Vagina (tissue), 2 donors: ENCODE results near the gene LIN37. TPM values are rescaled to one million over a fixed set of nuclear protein-coding genes. Genes with fewer than 3 reads are reported as not detected.

Experiments used
- DNase-seq, 2 donors: peaks; one replicate each; pipeline ENCODE4 v3.0.0-alpha.2; 2017; ENCODE audit errors: extremely low spot score in 2 of 2
- H3K27ac ChIP-seq: fragments of 200-600 bp; sonication (generic); one replicate; pipeline ENCODE4 v1.5.1; 2019
- H3K27me3 ChIP-seq: fragments of 200-600 bp; sonication (generic); one replicate; pipeline ENCODE4 v1.5.1; 2019
- H3K36me3 ChIP-seq, 2 donors: fragments of 200-600 bp; sonication (generic); one replicate each; pipeline ENCODE4 v1.5.1; 2017 to 2019
- H3K4me1 ChIP-seq: fragments of 200-600 bp; sonication (generic); one replicate; pipeline ENCODE4 v1.5.1; 2019
- H3K4me3 ChIP-seq, 2 donors: fragments of 200-600 bp; sonication (generic); 1 replicate in 1 of 2; 2 replicates in 1 of 2; pipeline ENCODE4 v1.5.1; 2016 to 2019
- H3K9me3 ChIP-seq: fragments of 200-600 bp; sonication (generic); one replicate; pipeline ENCODE4 v1.5.1; 2019
- POLR2A ChIP-seq, 2 donors: fragments of 450-650 bp; IDR thresholded peaks; one replicate each; pipeline ENCODE4 v1.6.1; 2017; ENCODE audit warnings: antibody characterized with exemption in 2 of 2, mild to moderate bottlenecking in 2 of 2, moderate library complexity in 2 of 2
- POLR2AphosphoS5 ChIP-seq, 2 donors: sonication (generic); formaldehyde crosslinking; IDR thresholded peaks; one replicate each; pipeline ENCODE4 v1.9.0; 2017; ENCODE audit warnings: antibody characterized with exemption in 2 of 2, mild to moderate bottlenecking in 2 of 2, low read depth in 1 of 2; ENCODE audit not compliant: insufficient read depth in 1 of 2
- intact Hi-C: fragments of 100-400 bp; cut with DNase I; formaldehyde crosslinking; loops from one replicate; pipeline ENCODE4 v1.15.1; 2023
- total RNA-seq: library from RNA; depleted of rRNA; stranded (reverse); fragments of >200 nt; gene quantifications from one replicate; pipeline ENCODE4 v1.2.3, GENCODE V29; 2016
- TF ChIP-seq, protein P1 (sequence below), 3 experiments: fragments of 450-650 bp in 2 of 3; fragments of 200-600 bp in 1 of 3; sonication (generic) in 1 of 3; IDR thresholded peaks; one replicate each; pipeline ENCODE4 v1.5.1; 2017 to 2019; ENCODE audit warnings: antibody characterized with exemption in 3 of 3, mild to moderate bottlenecking in 2 of 3, moderate library complexity in 2 of 3

LIN37 gene
- total RNA-seq, 1 donor from 2014 or later, result 11.3 TPM

DNA sequence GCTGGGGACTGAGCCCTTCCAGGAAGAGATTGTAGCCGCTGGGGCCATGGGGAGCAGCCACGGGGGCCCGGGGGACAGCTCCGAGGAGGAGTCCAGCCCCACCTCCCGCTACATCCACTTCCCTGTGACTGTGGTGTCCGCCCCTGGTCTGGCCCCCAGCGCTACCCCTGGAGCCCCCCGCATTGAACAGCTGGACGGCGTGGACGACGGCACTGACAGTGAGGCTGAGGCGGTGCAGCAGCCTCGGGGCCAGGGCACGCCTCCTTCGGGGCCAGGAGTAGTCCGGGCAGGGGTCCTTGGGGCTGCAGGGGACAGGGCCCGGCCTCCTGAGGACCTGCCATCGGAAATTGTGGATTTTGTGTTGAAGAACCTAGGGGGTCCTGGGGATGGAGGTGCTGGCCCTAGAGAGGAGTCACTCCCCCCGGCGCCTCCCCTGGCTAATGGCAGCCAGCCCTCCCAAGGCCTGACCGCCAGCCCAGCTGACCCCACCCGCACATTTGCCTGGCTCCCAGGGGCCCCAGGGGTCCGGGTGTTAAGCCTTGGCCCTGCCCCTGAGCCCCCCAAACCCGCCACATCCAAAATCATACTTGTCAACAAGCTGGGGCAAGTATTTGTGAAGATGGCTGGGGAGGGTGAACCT, 15.7 kb upstream of the LIN37 start:
- H3K36me3 ChIP-seq, result peaks cover 0 to 73% of the 10 kb centered on the region in 2 donors
- DNase-seq, result no peak

GRCh38 chr19:35733180-35734125, 14.9 kb upstream of the LIN37 start:
- Histone ChIP-seq H3K4me3 (no peak overlapping the region), H3K27me3 (no peaks in the 10 kb centered on the region), H3K27ac (no peak overlapping the region), H3K36me3 (peaks cover 0 to 73% of the 10 kb centered on the region in 2 donors), H3K9me3 (no peaks in the 10 kb centered on the region), H3K4me1 (no peaks in the 10 kb centered on the region)
- TF ChIP-seq, protein P1, sequence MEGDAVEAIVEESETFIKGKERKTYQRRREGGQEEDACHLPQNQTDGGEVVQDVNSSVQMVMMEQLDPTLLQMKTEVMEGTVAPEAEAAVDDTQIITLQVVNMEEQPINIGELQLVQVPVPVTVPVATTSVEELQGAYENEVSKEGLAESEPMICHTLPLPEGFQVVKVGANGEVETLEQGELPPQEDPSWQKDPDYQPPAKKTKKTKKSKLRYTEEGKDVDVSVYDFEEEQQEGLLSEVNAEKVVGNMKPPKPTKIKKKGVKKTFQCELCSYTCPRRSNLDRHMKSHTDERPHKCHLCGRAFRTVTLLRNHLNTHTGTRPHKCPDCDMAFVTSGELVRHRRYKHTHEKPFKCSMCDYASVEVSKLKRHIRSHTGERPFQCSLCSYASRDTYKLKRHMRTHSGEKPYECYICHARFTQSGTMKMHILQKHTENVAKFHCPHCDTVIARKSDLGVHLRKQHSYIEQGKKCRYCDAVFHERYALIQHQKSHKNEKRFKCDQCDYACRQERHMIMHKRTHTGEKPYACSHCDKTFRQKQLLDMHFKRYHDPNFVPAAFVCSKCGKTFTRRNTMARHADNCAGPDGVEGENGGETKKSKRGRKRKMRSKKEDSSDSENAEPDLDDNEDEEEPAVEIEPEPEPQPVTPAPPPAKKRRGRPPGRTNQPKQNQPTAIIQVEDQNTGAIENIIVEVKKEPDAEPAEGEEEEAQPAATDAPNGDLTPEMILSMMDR (IDR thresholded peaks at IDR 0.05), result no peak
- no peak for TF ChIP-seq POLR2A (IDR thresholded peaks at IDR 0.05)
- TF ChIP-seq POLR2AphosphoS5 (IDR thresholded peaks at IDR 0.05; ENCODE audit: insufficient read depth in 1 of 2, low read depth in 1 of 2), result no peak
- DNase-seq, result no peak
- intact Hi-C loops, result no loop called here

More for the DNA sequence above, 15.7 kb upstream of the LIN37 start:
- Histone ChIP-seq H3K27ac (no peak overlapping the region), H3K9me3 (no peaks in the 10 kb centered on the region), H3K27me3 (no peaks in the 10 kb centered on the region), H3K4me1 (no peaks in the 10 kb centered on the region), H3K4me3 (no peak overlapping the region)
- TF ChIP-seq POLR2AphosphoS5 (IDR thresholded peaks at IDR 0.05; ENCODE audit: insufficient read depth in 1 of 2, low read depth in 1 of 2), result no peak
- TF ChIP-seq POLR2A (IDR thresholded peaks at IDR 0.05), result no peak
- TF ChIP-seq, protein P1 (IDR thresholded peaks at IDR 0.05), result no peak
- intact Hi-C loops, result no loop called here

- DNase-seq, result no peak
- peaks cover 0 to 70% of the 10 kb centered on the region in 2 donors for H3K36me3 ChIP-seq
- no peak overlapping the region for H3K27ac ChIP-seq
- intact Hi-C loops, result no loop called here
- H3K9me3 ChIP-seq, result no peaks in the 10 kb centered on the region
- H3K27me3 ChIP-seq, result no peaks in the 10 kb centered on the region
- TF ChIP-seq, protein P1 (IDR thresholded peaks at IDR 0.05), result no peak
- TF ChIP-seq POLR2A (IDR thresholded peaks at IDR 0.05), result no peak
- no peak for TF ChIP-seq POLR2AphosphoS5 (IDR thresholded peaks at IDR 0.05; ENCODE audit: insufficient read depth in 1 of 2, low read depth in 1 of 2)
- H3K4me3 ChIP-seq, result no peak overlapping the region
- no peaks in the 10 kb centered on the region for H3K4me1 ChIP-seq
Observed at GRCh38 chr19:35734273-35734672, 14.1 kb upstream of the LIN37 start.

GRCh38 chr19:35734889-35735288, 13.5 kb upstream of the LIN37 start:
- Histone ChIP-seq H3K4me3 (no peak overlapping the region), H3K9me3 (no peaks in the 10 kb centered on the region), H3K27ac (no peak overlapping the region), H3K36me3 (peaks cover 0 to 64% of the 10 kb centered on the region in 2 donors), H3K27me3 (no peaks in the 10 kb centered on the region), H3K4me1 (peaks cover 5% of the 10 kb centered on the region)
- no peak for DNase-seq
- intact Hi-C loops, result no loop called here
- no peak for TF ChIP-seq POLR2AphosphoS5 (IDR thresholded peaks at IDR 0.05; ENCODE audit: insufficient read depth in 1 of 2, low read depth in 1 of 2)
- TF ChIP-seq, protein P1 (IDR thresholded peaks at IDR 0.05), result no peak
- TF ChIP-seq POLR2A (IDR thresholded peaks at IDR 0.05), result no peak
